H9 (cell line): Measurements from ENCODE around the gene PTDSS2. TPM values are rescaled to one million over a fixed set of nuclear protein-coding genes. Genes with fewer than 3 reads are reported as not detected.

Source experiments
- DNase-seq: peaks from one replicate; pipeline ENCODE4 v3.0.0-alpha.2; 2017
- H2AFZ ChIP-seq: one replicate; pipeline ENCODE4 v1.6.1; 2013; ENCODE audit warnings: mild to moderate bottlenecking, low read length, control low read depth, moderate library complexity
- H2AK5ac ChIP-seq: 2 replicates; pipeline ENCODE4 v1.6.1; 2013; ENCODE audit warnings: low read length, control low read depth, mixed read lengths; ENCODE audit not compliant: insufficient read length
- H2BK120ac ChIP-seq: one replicate; pipeline ENCODE4 v1.6.1; 2013; ENCODE audit warnings: low read depth, mild to moderate bottlenecking, low read length, control low read depth, inconsistent platforms; ENCODE audit not compliant: poor library complexity, severe bottlenecking
- H2BK12ac ChIP-seq: 2 replicates; pipeline ENCODE4 v1.6.1; 2013; ENCODE audit warnings: low read length, control low read depth, mixed read lengths, low read depth; ENCODE audit not compliant: insufficient read length
- H2BK15ac ChIP-seq: 2 replicates; pipeline ENCODE4 v1.6.1; 2013; ENCODE audit warnings: low read depth, low read length, control low read depth
- H2BK20ac ChIP-seq: one replicate; pipeline ENCODE4 v1.6.1; 2013; ENCODE audit warnings: low read depth, mild to moderate bottlenecking, low read length, control low read depth, inconsistent platforms; ENCODE audit not compliant: poor library complexity, severe bottlenecking
- H2BK5ac ChIP-seq: 2 replicates; pipeline ENCODE4 v1.6.1; 2013; ENCODE audit warnings: low read length, control low read depth, mixed read lengths; ENCODE audit not compliant: insufficient read length
- H3K14ac ChIP-seq: 2 replicates; pipeline ENCODE4 v1.6.1; 2013; ENCODE audit warnings: low read length, control low read depth; ENCODE audit not compliant: insufficient read depth
- H3K18ac ChIP-seq: 2 replicates; pipeline ENCODE4 v1.6.1; 2013; ENCODE audit warnings: low read depth, mild to moderate bottlenecking, mixed read lengths, low read length, control low read depth; ENCODE audit not compliant: insufficient read length
- H3K23ac ChIP-seq: 2 replicates; pipeline ENCODE4 v1.6.1; 2013; ENCODE audit warnings: low read length, control low read depth, mixed read lengths, low read depth; ENCODE audit not compliant: insufficient read length
- H3K23me2 ChIP-seq: 2 replicates; pipeline ENCODE4 v1.6.1; 2013; ENCODE audit warnings: low read depth, mild to moderate bottlenecking, mixed read lengths, low read length, control low read depth; ENCODE audit not compliant: insufficient read length, poor library complexity, severe bottlenecking
- H3K27ac ChIP-seq: 2 replicates; pipeline ENCODE4 v1.5.1; 2013; ENCODE audit warnings: low read length, control low read depth, mixed read lengths, low read depth; ENCODE audit not compliant: insufficient read length
- H3K27me3 ChIP-seq: 2 replicates; pipeline ENCODE4 v1.6.1; 2013; ENCODE audit warnings: low read length, control low read depth, inconsistent platforms; ENCODE audit not compliant: insufficient read depth
- H3K4ac ChIP-seq: 2 replicates; pipeline ENCODE4 v1.6.1; 2013; ENCODE audit warnings: low read depth, mild to moderate bottlenecking, control low read depth, inconsistent platforms, low read length, moderate library complexity
- H3K4me1 ChIP-seq: 2 replicates; pipeline ENCODE4 v1.6.1; 2013; ENCODE audit warnings: low read length, control low read depth, inconsistent platforms; ENCODE audit not compliant: insufficient read depth
- H3K4me2 ChIP-seq: 2 replicates; pipeline ENCODE4 v1.6.1; 2013; ENCODE audit warnings: low read length, control low read depth, mixed read lengths; ENCODE audit not compliant: insufficient read length, insufficient read depth
- H3K56ac ChIP-seq: 2 replicates; pipeline ENCODE4 v1.6.1; 2013; ENCODE audit warnings: low read depth, mild to moderate bottlenecking, mixed read lengths, low read length, control low read depth; ENCODE audit not compliant: insufficient read length
- H3K79me1 ChIP-seq: 2 replicates; pipeline ENCODE4 v1.6.1; 2013; ENCODE audit warnings: low read depth, mild to moderate bottlenecking, moderate library complexity, low read length, control low read depth, inconsistent platforms; ENCODE audit not compliant: insufficient read depth, poor library complexity, severe bottlenecking
- H3K79me2 ChIP-seq: 2 replicates; pipeline ENCODE4 v1.6.1; 2013; ENCODE audit warnings: low read length, control low read depth, inconsistent platforms; ENCODE audit not compliant: insufficient read depth
- H3K9ac ChIP-seq: 2 replicates; pipeline ENCODE4 v1.6.1; 2013; ENCODE audit warnings: low read length, control low read depth, mixed read lengths; ENCODE audit not compliant: insufficient read length; ENCODE audit errors: extremely low read depth
- H3K9me3 ChIP-seq: one replicate; pipeline ENCODE4 v1.6.1; 2013; ENCODE audit warnings: low read depth, low read length, inconsistent platforms; ENCODE audit not compliant: control insufficient read depth
- H3T11ph ChIP-seq: one replicate; pipeline ENCODE4 v1.6.1; 2013; ENCODE audit warnings: mild to moderate bottlenecking, low read length, control low read depth, inconsistent platforms
- H4K20me1 ChIP-seq: one replicate; pipeline ENCODE4 v1.6.1; 2013; ENCODE audit not compliant: control insufficient read depth, insufficient read length, insufficient read depth
- H4K5ac ChIP-seq: 2 replicates; pipeline ENCODE4 v1.6.1; 2013; ENCODE audit warnings: low read depth, mild to moderate bottlenecking, mixed read lengths, low read length, control low read depth; ENCODE audit not compliant: insufficient read length
- H4K8ac ChIP-seq: replicated peaks from 2 replicates; pipeline ENCODE4 v1.6.1; 2013; ENCODE audit warnings: low read length, control low read depth, mixed read lengths, low read depth; ENCODE audit not compliant: insufficient read length
- H4K91ac ChIP-seq: 2 replicates; pipeline ENCODE4 v1.6.1; 2013; ENCODE audit warnings: low read depth, mild to moderate bottlenecking, moderate library complexity, mixed read lengths, low read length, control low read depth; ENCODE audit not compliant: insufficient read length
- H3K27ac Mint-ChIP-seq, 3 experiments: 2 replicates in 2 of 3; 3 replicates in 1 of 3; pipeline ENCODE4 v1.8.0; 2020 to 2021; ENCODE audit warnings: mixed read lengths in 3 of 3, mild to moderate bottlenecking in 1 of 3, moderate library complexity in 1 of 3
- H3K27me3 Mint-ChIP-seq: 2 replicates; pipeline ENCODE4 v1.8.0; 2021; ENCODE audit warnings: low read depth, mild to moderate bottlenecking, moderate library complexity, mixed read lengths
- H3K36me3 Mint-ChIP-seq, 3 experiments: 2 replicates in 2 of 3; 3 replicates in 1 of 3; pipeline ENCODE4 v1.8.0; 2020 to 2021; ENCODE audit warnings: low read depth in 3 of 3, mixed read lengths in 3 of 3; ENCODE audit not compliant: insufficient read depth in 1 of 3
- H3K4me1 Mint-ChIP-seq, 2 experiments: 2 replicates each; pipeline ENCODE4 v1.8.0; 2020; ENCODE audit warnings: mixed read lengths in 2 of 2
- H3K4me3 Mint-ChIP-seq, 2 experiments: 2 replicates in 1 of 2; 3 replicates in 1 of 2; pipeline ENCODE4 v1.8.0; 2020 to 2021; ENCODE audit warnings: mild to moderate bottlenecking in 2 of 2, mixed read lengths in 2 of 2, moderate library complexity in 1 of 2
- H3K9me3 Mint-ChIP-seq, 2 experiments: 2 replicates in 1 of 2; 3 replicates in 1 of 2; pipeline ENCODE4 v1.8.0; 2020; ENCODE audit warnings: mild to moderate bottlenecking in 2 of 2, mixed read lengths in 2 of 2, moderate library complexity in 1 of 2
- WGBS: extraction: QIAGEN DNeasy Blood & Tissue Kit; methylation state at CpG from one replicate; pipeline ENCODE4 v1.1.7; 2013; ENCODE audit warnings: missing lambda C conversion rate, low lambda C conversion rate, mixed read lengths; ENCODE audit not compliant: insufficient read length; ENCODE audit errors: extremely low coverage; 5-methylcytosine and 5-hydroxymethylcytosine counted together
- total RNA-seq: library from RNA; stranded (reverse); gene quantifications from 2 replicates; pipeline ENCODE4 v1.2.1, GENCODE V29; 2021
- TF ChIP-seq, protein P1 (sequence below): fragments of 200-600 bp; sonication (generic); conservative IDR thresholded peaks from 3 replicates; pipeline ENCODE4 v1.8.0; 2021; ENCODE audit warnings: antibody characterized with exemption, mild to moderate bottlenecking

The PTDSS2 gene
- total RNA-seq, 1 experiment from 2014 or later = 55.3 TPM

DNA sequence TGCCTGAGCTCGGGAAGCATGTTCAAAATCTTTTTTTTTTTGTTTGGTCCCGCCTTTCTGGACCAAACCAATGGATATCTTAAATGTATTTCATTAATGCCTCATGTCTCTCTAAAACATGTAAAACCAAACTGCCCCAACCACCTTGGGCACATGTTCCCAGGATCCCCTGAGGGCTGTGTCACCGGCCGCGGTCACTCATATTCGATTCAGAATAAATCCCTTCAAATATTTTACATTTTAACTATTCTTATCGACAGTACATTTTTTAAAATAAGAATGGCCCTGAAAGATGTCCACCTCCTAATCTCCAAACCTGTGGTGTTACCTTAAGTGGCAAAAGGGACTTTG is 54.9 kb downstream of the PTDSS2 start:
- no peak overlapping the region for H3K23ac ChIP-seq
- no peaks in the 10 kb centered on the region; the same call in 1 of the 2 replicates for H3K27me3 ChIP-seq
- TF ChIP-seq, protein P1, sequence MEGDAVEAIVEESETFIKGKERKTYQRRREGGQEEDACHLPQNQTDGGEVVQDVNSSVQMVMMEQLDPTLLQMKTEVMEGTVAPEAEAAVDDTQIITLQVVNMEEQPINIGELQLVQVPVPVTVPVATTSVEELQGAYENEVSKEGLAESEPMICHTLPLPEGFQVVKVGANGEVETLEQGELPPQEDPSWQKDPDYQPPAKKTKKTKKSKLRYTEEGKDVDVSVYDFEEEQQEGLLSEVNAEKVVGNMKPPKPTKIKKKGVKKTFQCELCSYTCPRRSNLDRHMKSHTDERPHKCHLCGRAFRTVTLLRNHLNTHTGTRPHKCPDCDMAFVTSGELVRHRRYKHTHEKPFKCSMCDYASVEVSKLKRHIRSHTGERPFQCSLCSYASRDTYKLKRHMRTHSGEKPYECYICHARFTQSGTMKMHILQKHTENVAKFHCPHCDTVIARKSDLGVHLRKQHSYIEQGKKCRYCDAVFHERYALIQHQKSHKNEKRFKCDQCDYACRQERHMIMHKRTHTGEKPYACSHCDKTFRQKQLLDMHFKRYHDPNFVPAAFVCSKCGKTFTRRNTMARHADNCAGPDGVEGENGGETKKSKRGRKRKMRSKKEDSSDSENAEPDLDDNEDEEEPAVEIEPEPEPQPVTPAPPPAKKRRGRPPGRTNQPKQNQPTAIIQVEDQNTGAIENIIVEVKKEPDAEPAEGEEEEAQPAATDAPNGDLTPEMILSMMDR = no peak
- peaks cover 2% of the 10 kb centered on the region; the same call in 1 of the 2 replicates for H3K79me2 ChIP-seq
- no peak overlapping the region for H2AFZ ChIP-seq
- H3K4me1 ChIP-seq = no peaks in the 10 kb centered on the region
- Mint-ChIP-seq H3K27ac (no peak overlapping the region), H3K9me3 (no peaks in the 10 kb centered on the region), H3K4me3 (peak overlapping the region; percentile 93 to 97; a peak in 3 of 5 replicates), H3K27me3 (no peaks in the 10 kb centered on the region; the same call in none of the 2 replicates), H3K4me1 (peaks cover 3 to 9% of the 10 kb centered on the region in 2 experiments; a peak in 2 of 4 replicates), H3K36me3 (peaks cover 17 to 26% (median 22%) of the 10 kb centered on the region in 3 experiments)
- H3K9ac ChIP-seq = no peak overlapping the region
- no peak overlapping the region for H3K56ac ChIP-seq
- H3T11ph ChIP-seq = no peak overlapping the region
- peaks cover 16% of the 10 kb centered on the region for H3K23me2 ChIP-seq
- no peak overlapping the region for H3K18ac ChIP-seq
- H4K20me1 ChIP-seq = no peaks in the 10 kb centered on the region
- no peak overlapping the region for H3K4ac ChIP-seq
- no peak for DNase-seq
- no peak overlapping the region for H4K5ac ChIP-seq
- no peak overlapping the region for H2BK12ac ChIP-seq
- no peak overlapping the region for H4K91ac ChIP-seq
- no peak overlapping the region for H2AK5ac ChIP-seq
- no peak overlapping the region for H3K27ac ChIP-seq
- H3K4me2 ChIP-seq = no peak overlapping the region
- no peak overlapping the region for H3K14ac ChIP-seq
- WGBS = 100% methylated on average over 2 of the region's 7 CpGs
- no peak overlapping the region for H2BK15ac ChIP-seq
- no peaks in the 10 kb centered on the region for H3K9me3 ChIP-seq
- H4K8ac ChIP-seq = no peak overlapping the region
- no peaks in the 10 kb centered on the region for H3K79me1 ChIP-seq
- no peak overlapping the region for H2BK120ac ChIP-seq
- no peak overlapping the region for H2BK20ac ChIP-seq
- no peak overlapping the region for H2BK5ac ChIP-seq
